ENCODE results near the gene CYP1A1.

- TF ChIP-seq EZH2phosphoT487 (IDR thresholded peaks at IDR 0.05; ENCODE audit: unreplicated experiment) (no peak), POLR2AphosphoS5 (IDR thresholded peaks at IDR 0.05; ENCODE audit: low read depth) (no peak), CTCF (conservative IDR thresholded peaks at IDR 0.05; ENCODE audit: low read depth in 2 of 2) (no peak), REST (IDR thresholded peaks at IDR 0.05; ENCODE audit: unreplicated experiment) (no peak), NANOG (IDR thresholded peaks at IDR 0.05; ENCODE audit: borderline replicate concordance) (no peak), EZH2 (IDR thresholded peaks at IDR 0.05; ENCODE audit: low read depth, unreplicated experiment) (no peak), JUNB (IDR thresholded peaks at IDR 0.05; ENCODE audit: unreplicated experiment) (no peak), ETS1 (IDR thresholded peaks at IDR 0.05) (no peak), ZNF462 (CRISPR knock-in tag; IDR thresholded peaks at IDR 0.05) (no peak), CREB1 (CRISPR knock-in tag; IDR thresholded peaks at IDR 0.05; ENCODE audit: low read depth) (no peak)
Observed at GRCh38 chr15:74773329-74773728, 48.0 kb upstream of the CYP1A1 start.

All from GM23338 (cell line).